ENCODE data around the gene FKTN. TPM values are rescaled to one million over a fixed set of nuclear protein-coding genes. Genes with fewer than 3 reads are reported as not detected.

Gene FKTN
- total RNA-seq, 1 donor from 2014 or later: 16.4 TPM

Other genes with a start within 250 kb of the FKTN start
- gene FSD1L, start 110.1 kb upstream of the FKTN start, total RNA-seq (ENCODE audit: unreplicated experiment): 5.6 TPM
- gene TAL2, start 104.3 kb downstream of the FKTN start, total RNA-seq (ENCODE audit: unreplicated experiment): 3.5 TPM
- gene TMEM38B, start 136.4 kb downstream of the FKTN start, total RNA-seq (ENCODE audit: unreplicated experiment): 11.8 TPM

Data from endothelial cell (in vitro differentiated cells).